PFSK-1 (cell line): ENCODE data around the gene B3GNT4.

Source experiments
- POLR2AphosphoS5 ChIP-seq: IDR thresholded peaks from 2 replicates; pipeline ENCODE4 v1.6.1; 2012; ENCODE audit warnings: low read depth, mild to moderate bottlenecking, control low read depth, low read length, moderate library complexity
- SIN3A ChIP-seq: IDR thresholded peaks from 2 replicates; pipeline ENCODE4 v1.6.1; 2012; ENCODE audit warnings: mild to moderate bottlenecking, low read length, moderate library complexity, borderline replicate concordance; ENCODE audit not compliant: insufficient read depth
- TAF1 ChIP-seq: IDR thresholded peaks from 2 replicates; pipeline ENCODE4 v1.6.1; 2012; ENCODE audit warnings: low read length, control low read depth, borderline replicate concordance; ENCODE audit not compliant: insufficient read depth
- TF ChIP-seq, protein P1 (sequence below), 2 experiments: IDR thresholded peaks; 2 replicates each; pipeline versions ENCODE4 v1.6.1 to v1.8.0; 2011 to 2012; ENCODE audit warnings: low read depth in 2 of 2, low read length in 2 of 2, control low read depth in 1 of 2, inconsistent platforms in 1 of 2, mild to moderate bottlenecking in 1 of 2, moderate library complexity in 1 of 2; ENCODE audit not compliant: insufficient read depth in 1 of 2

DNA sequence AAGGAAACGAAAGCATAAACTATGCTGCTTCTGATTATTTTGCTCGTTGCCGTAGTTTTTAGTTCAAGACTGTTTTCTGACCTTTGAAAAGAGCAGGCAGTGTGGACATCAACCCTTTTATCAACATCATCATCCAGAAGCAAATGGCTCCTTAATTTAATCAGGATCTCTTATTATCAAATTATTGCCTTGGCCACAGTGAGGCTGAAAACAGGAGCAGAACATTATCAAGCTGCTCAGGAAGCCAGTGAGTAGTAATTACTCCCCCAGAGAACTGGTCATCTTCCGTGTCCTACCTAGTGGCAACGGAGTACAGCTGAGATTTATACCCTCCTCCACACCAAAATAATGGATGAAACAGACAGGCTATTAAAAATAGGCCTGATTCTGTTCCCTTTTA lies 24.6 kb downstream of the B3GNT4 start:
- 0 out of 2 replicates have a peak, but pooled peaks have one; percentile 22 for TF ChIP-seq POLR2AphosphoS5
- TF ChIP-seq TAF1 = no peak
- TF ChIP-seq, protein P1, sequence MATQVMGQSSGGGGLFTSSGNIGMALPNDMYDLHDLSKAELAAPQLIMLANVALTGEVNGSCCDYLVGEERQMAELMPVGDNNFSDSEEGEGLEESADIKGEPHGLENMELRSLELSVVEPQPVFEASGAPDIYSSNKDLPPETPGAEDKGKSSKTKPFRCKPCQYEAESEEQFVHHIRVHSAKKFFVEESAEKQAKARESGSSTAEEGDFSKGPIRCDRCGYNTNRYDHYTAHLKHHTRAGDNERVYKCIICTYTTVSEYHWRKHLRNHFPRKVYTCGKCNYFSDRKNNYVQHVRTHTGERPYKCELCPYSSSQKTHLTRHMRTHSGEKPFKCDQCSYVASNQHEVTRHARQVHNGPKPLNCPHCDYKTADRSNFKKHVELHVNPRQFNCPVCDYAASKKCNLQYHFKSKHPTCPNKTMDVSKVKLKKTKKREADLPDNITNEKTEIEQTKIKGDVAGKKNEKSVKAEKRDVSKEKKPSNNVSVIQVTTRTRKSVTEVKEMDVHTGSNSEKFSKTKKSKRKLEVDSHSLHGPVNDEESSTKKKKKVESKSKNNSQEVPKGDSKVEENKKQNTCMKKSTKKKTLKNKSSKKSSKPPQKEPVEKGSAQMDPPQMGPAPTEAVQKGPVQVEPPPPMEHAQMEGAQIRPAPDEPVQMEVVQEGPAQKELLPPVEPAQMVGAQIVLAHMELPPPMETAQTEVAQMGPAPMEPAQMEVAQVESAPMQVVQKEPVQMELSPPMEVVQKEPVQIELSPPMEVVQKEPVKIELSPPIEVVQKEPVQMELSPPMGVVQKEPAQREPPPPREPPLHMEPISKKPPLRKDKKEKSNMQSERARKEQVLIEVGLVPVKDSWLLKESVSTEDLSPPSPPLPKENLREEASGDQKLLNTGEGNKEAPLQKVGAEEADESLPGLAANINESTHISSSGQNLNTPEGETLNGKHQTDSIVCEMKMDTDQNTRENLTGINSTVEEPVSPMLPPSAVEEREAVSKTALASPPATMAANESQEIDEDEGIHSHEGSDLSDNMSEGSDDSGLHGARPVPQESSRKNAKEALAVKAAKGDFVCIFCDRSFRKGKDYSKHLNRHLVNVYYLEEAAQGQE (IDR thresholded peaks at IDR 0.05; ENCODE audit: insufficient read depth in 1 of 2, low read depth in 2 of 2, low read length in 2 of 2) = peak in 1 of 2 experiments; percentile 58; a peak in 1 of 4 replicates
- 0 out of 2 replicates have a peak, but pooled peaks have one; percentile 10 for TF ChIP-seq SIN3A
